ELF-1 (cell line): Measurements from ENCODE around the gene RRAS2.

Source experiments
- DNase-seq: peaks from one replicate; pipeline ENCODE4 v3.0.0-alpha.2; 2016; ENCODE audit warnings: low read depth, low spot score

The RRAS2 gene

DNA sequence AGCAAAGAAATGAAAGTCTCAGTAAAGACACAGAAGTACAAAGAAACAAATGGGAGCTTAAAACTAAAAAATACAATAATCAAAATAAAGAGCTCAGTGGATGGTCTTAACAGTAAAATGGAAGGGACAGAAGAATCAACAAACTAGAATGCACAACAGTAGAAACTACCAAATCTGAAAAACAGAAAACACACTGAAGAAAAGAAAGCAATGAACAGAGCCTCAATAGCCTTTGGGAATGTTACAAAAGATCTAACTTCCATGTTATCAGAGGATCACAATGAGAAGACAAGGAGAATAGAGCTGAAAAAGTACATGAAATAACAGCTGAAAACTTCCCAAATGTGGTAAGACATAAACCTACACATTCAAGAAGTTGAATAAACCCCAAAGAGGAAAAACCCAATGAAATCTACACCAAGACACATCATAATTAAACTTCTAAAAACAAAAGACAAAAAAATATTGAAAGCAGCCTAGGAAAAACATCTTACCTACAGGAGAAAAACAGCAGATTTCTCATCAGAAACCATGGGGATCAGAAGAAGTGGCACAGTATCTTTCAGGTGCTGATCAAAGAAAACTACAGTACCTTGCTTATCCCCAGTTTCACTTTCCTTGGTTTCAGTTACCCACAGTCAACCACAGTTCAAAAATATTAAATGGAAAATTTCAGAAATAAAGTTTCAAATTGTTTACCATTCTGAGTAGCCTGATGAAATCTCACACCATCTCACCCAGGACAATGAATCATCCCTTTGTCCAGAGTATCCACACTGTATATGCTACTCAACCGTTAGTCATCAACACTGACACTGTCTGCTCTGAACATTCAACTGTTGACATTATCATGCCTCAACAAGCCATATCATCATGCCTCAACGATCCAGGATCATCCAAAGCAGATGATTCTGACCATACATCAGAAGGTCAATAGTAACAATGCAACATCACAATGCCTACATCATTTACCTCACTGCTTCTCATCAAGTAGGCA is 22.2 kb downstream of the RRAS2 start:
- DNase-seq = no peak

DNA sequence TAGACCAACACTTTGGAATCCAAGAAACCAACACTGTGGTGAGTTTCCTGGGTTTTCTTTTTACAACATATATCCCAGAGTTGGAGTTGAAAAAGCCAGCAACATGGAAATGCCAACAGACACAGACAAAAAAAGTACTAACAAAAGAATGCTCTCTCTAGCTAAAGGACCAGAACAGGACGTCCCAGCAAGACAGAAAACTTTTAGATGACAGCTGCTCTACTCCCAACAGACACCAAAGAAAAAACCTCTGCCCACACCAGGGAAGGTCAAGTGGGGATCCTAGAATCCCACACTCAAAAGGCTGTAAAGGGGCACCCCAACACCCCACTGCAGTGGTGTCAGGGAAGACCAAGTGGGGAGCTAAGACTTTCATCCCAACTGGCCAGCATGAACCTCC is 23.3 kb downstream of the RRAS2 start:
- DNase-seq = no peak

DNA sequence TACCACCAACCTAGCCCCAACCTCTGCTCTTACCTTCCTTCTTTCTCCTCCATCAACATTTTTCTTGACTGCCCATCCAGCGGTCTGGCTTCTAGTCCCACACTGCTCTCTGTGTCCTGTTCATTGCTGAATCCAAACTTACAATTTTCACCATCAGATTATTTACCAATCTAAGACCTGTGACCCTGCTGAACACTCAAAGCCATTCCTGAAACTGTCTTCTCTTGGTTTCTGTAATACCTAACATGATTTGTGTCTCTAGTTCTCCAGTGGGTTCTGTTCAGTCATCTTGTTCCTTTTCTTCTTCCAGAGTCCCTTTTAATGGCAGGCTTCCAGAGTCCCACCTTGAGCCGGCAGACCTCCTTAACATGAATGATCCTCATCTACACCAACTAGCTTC is 24.1 kb downstream of the RRAS2 start:
- no peak for DNase-seq

DNA sequence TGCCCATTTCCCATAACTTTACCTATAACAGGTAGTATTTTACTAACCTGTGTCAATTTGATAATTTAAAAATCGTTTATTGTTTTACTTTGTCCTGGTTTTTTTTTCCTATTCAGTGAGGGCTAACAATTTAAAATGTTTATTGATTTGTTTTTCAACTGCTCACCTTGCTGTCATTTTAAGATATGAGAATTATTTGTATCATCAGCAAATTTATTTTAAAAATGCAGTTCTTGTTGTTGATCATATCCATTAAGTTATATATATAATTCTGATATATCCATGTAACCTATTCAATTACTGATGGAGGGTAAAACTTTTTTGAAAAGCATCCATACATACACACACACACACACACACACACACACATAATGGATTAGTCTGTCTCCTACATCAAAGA is 24.8 kb downstream of the RRAS2 start:
- no peak for DNase-seq

DNA sequence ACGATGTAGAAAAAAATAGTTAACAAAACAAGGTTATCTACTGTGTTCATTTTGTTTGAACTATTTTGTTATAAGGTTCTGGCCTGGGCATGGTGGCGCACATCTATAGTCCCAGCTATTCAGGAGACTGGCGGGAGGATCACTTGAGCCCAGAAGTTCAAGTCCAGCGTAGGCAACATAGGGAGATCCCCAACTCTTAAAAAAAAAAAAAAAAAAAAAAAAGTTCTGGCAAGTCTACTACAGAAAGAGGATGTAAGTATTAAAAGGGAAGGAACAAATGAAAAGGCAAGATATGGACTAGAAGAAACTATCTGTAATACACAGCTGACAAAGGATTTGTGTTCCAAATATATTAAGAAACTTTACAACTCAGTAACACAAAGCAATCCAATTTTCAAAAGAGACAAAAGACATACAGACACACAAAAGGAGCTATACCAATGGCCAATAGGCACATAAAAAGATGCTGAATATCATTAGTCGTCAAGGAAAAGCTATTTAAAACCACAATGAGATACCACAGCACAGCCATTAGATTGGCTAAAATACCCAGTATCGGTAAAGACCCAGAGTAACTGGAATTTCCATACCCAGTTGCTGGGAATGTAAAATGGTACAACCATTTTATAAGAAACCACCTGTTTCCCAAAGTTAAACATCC is 27.4 kb downstream of the RRAS2 start:
- no peak for DNase-seq

DNA sequence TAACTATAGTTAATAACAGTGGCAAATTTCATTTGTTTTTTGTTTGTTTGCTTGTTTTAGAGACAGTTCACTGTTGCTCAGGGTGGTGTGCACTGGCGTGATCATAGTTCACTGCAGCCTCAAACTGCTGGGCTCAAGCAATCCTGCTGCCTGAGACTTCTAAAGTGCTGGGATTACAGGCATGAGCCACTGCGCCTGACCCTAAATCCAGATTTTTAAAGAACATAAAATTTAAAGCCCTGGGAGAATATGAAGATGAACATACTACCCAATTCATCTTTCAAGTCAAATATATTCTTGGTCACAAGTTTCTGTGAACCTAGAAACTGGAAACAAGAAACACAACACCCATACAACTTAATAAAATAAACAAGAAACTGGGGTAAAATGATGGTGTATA is 28.1 kb downstream of the RRAS2 start:
- no peak for DNase-seq

DNA sequence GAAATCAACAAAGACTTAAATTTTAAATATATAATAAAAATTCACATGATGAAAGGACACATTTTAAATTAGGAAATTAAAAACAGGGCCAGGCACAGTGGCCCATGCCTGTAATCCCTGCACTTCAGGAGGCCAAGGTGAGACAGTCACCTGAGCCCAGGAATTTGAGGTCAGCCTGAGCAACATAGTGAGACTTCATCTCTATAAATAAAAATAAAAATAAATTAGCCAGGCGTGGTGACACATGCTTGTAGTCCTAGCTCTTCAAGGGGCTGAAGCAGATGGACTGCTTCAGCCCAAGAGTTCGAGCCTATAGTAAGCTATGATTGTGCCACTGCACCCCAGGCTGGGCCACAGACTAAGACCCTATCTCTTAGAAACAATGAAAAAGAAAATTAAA is 29.3 kb downstream of the RRAS2 start:
- no peak for DNase-seq

DNA sequence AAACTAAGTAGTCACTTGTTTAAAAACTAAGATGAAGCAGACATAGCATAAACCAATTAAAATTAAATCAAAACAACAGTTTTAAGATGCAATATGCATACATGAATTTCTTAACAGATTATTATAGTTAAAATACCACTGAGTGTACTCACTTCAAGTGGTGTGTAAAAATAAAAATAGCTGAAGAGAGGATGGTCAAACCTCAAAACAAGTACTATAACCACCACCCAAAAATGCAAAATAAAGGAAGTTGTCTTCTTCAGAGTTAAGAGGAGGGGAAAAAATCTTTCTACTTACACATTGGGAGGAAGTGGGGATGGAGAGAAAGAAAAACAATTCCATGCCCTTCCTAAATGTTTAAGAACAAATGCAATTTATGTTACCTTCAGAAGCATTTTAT is 31.9 kb downstream of the RRAS2 start:
- DNase-seq = no peak

DNA sequence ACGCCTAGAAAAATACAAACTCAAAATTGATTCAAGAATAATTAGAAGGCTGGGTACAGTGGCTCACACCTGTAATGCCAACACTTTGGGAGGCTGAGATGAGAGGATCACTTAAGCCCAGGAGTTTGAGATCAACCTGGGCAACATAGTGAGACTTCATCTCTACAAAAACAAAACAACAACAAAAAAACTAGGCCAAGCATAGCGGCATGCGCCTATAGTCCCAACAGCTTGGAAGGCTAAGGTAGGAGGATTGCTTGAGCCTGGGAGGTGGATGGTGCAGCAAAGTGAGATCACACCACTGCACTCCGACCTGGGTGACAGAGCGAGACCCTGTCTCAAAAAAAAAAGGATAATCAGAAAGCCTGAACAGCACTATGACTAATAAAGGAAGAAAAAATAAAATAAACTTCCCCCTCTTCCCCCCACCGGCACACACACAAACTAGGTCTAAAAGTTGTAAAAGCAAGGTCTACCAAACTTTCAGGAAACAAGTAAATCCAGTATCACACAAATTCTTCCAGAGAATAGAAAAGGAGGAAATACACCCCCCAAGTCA is 35.8 kb downstream of the RRAS2 start:
- DNase-seq = no peak

DNA sequence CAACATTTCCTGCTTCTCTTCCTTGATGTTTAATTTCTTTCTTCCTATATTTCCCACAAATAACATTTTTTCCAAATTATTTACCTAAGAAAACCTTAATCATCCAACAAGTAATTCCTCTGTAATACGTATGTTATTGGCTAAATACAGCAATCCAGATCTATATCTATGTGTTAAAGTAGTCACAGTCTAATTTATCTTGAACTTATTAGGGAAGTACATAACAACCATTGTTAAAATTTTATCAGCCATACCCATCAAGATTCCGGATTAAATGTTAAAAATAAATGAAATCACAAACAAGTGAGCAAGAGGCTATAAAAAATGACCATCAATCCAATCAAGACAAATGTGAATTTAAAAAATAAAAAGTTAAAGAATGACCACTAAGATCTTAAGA is 36.5 kb downstream of the RRAS2 start:
- no peak for DNase-seq

DNA sequence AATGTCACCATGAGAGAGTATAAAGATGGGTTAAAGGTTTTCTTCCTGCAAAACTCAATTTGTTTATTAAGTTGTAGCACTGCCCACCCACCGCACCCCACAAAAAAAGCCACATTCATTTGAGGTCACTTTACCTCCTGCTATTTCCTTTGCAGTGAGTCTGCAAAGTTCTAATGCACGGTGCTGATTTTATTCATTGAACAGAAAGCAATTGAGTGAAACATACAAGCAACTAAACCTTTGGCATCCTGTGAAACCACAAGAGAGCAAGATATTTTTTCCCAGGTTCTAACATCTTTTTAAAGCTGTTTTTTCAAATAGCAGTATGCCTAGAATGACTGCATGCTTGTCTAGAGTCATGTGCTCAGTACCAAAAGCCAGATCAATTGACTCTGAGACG is 39.0 kb downstream of the RRAS2 start:
- no peak for DNase-seq

DNA sequence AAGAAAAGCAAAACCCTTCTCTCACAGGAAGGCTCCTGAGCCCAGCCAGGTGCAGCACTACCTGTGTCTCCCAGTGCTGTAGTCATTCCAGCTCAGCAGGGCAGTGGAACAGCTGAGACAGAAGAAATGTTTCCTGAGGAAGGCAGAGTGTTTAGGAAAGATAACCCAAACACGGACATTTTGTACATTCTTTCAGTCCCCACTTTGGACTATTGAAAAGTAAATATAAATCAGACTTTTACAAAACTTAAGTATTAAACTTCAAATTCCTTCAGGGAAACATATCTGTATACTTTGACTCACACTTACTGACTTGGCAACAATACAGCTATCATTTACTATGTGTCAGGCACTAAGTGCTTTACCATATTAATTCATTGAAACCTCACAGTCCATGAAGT is 40.4 kb downstream of the RRAS2 start:
- DNase-seq = no peak

DNA sequence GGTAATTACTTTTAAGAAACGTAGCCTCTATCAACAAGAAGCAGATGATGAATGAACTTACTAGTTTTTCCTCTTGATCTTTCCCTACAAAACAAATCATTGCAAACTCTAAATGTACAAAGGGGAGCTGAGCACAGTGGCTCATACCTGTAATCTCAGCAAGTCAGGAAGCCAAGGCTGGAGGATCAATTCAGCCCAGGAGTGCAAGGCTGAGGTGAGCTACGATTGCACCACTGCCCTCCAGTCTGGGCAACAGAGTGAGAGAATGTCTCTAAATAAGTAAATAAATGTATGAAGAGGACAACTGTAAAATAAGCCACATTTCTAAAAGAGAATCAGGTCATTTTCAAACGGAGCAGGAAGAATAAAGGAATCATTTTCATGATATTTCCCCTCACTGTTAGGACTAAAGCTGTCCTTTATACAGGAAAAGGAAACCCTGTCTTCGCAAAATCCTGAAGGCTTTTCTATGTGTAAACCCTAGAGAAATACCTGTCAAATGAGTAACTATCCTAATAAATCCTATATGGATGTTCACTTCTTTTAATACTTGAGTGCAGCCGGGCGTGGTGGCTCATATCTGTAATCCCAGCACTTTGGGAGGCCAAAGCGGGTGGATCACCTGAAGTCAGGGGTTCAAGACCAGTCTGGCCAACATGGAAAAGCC is 41.2 kb downstream of the RRAS2 start:
- no peak for DNase-seq

DNA sequence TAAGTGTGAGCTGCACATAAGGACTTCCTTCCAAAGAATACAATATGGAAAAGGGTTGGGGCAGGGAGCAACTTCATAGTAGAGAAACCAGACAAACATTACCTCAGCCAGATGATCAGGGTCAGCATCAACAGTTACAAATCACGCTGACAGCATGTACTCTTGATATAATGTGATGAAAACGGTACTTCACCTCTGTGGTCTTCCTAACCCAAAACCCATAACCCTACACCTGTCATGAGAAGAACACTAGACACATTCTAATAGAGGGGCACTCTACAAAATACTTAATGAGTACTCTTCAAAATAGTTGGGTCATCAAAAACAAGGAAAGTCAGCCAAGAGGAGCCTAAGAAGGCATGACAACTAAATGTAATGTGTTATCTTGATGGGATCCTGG is 43.9 kb downstream of the RRAS2 start:
- DNase-seq = no peak

DNA sequence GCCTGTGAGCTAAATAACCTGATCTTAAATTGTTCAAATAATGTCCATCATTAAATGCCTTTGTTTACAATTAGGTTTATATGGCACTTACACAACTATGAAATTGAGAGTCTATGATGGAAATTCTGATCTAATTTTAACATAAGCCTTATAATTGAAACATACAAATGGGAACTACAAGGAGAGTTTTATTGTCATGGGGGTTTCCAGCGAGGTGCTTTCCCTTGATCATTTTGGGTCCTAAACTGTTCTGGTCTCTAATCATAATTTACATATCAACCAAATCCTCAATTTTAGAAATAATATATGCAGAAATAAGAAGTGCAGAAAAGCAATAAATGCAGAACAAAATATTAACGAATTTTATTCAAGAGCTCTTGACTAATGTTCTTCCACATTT is 44.9 kb downstream of the RRAS2 start:
- DNase-seq = no peak

DNA sequence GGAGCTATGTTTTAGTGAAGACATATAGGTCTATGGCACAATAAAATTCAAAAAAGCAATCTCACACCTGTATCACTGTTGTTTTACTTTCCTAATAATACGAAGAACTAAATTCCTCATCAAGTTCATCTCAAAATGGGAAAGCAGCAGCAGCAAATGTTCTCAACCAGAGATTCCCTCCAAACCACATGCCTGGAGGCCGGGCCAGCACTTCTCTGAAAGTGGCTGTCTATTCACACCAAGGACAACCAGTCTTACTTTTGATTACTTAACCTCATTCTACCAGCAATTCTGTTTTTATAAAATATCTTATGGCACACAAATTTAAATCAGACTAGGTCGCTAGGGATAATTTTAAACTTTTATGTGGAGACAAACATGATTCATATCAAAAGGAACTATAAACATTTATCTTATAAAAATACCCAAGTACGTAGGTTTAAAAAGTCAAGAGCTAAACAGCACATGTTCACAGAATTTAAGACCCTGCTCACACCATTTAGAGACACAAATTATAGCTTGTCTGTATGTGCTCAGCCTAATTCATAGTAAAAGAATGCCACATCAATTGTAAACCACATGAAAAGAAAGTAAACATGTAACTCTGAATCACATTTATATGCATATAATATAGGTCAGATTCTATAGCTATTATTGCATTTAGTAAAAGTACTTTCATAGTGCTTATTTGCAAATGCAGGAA is 46.1 kb downstream of the RRAS2 start:
- no peak for DNase-seq

DNA sequence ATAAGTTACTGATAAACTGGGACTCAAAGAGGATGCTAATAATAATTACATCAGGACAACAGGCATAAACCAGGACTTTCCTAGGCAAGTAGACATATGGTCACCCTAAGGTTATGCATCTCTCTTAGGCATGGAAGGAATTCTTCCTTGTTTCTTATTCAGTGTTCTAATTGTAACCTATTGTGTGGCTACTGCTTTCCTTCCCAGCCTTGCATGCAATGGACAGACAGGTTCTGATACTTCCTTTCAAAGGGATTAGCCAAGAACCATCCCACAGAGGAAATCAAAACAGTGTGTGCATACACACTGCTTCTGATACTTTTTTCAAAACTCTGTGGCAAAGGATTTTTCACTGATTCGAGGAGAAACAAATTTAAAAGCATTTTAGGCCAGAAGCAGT is 48.3 kb downstream of the RRAS2 start:
- no peak for DNase-seq

DNA sequence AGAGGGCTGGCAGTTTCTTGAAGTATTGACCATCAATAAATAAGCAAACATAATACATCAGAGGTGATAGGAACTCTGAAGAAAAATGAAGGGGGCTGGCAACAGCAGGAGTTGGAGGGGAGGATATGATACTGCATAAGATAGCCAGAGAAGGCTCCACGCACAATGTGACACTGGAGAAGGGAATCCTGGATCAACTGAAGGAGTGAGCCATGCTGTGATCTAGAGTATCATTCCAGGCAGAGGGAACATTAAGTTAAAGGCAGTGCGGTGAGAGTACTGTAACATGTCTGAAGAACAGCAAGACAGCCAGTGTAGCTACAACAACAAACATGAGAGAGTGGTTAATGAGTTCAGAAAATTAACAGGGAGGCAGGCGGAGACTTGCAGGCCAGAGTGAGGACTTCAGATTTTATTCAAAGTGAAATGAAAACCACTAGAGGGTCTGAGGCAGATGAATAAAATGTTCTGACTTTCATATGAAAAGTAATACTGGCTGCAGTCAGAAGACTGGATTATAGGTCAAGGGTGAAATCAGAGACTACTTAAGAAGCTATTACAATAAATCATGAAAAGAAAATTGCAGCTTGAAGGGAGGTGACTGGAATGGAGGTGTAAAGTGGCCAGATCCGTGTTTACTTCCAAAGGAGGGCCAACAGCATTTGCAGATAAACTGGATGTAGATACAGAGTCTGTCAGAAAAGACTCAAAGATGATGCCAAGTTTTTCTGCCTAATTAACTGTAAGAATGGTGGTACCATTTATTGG is 49.4 kb downstream of the RRAS2 start:
- no peak for DNase-seq

DNA sequence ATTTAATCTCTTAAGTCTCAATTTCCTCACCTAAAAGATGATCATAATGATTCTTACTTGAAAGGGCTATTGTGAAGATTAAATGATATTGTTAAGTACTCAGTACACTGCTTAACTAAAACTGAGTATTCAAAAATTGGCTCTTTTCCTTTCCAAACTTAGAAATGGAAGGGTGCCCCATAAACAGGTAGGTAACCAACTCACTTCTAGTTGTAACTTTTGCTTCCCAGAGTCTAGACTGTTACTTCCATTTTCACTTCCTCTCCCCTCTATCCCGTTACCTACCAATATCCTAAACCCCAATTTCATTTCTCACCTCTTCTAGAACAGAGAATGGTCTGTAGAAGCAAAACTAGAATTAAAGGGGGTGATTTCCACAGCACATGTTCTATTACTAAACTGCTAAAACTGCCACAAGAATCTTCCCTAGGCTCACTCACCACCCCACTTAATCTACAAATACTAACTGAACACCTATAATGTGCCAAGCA is 50.0 kb downstream of the RRAS2 start:
- no peak for DNase-seq

DNA sequence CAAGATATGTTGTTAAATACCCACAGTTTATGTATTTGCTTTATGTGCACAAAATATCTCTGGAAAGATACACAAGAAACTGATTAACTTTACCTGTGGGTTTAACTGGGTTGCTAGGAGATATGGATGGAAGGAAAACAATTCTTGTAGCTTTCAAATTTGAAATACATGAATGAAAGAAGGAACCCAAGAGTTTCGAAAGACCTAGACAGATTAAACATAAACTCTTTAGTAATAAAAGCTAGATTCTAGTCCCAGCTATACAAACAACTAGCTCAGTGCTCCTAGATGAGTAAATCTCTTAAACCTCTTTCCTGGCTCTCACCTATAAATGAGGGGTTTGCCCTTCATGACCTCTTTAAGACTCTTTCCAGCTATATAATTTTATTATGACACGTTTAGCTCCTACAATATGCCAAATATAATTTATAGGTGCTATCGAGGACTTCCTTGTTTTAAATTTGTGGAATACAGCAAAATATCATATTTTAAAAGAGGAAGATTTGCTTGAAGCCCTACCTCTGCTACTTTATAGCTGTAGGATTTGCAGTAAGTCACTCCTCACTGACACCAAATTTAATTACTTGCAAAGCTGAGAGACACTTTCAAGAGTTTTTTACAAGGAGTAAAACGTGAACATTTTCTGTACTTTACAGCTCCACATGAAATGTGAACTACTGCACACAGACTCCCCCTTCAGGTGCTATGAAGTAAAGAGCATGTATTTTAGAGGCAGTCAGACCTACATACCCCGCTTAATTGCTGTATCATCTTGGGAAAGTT is 50.7 kb downstream of the RRAS2 start:
- no peak for DNase-seq
